GM13977 (cell line): ENCODE results near the gene DTHD1.
A peak's percentile ranks its signal among the peaks of the same experiment; 100 is the strongest.

Source experiments
- DNase-seq: peaks from one replicate; pipeline ENCODE4 v3.0.0; 2012; ENCODE audit warnings: low spot score
- in situ Hi-C: fragments of 300-500 bp; cut with MboI; formaldehyde crosslinking; loops from one replicate; pipeline ENCODE4 v1.12.0; 2022; ENCODE audit warnings: low sequenced_read_pairs, low pct_unique_long_range_greater_than_20kb, mixed read lengths, inconsistent platforms; ENCODE audit not compliant: unreplicated experiment
- TF ChIP-seq, protein P1 (sequence below): IDR thresholded peaks from 2 replicates; pipeline ENCODE4 v1.5.1; 2012; ENCODE audit warnings: mild to moderate bottlenecking, control low read depth; ENCODE audit not compliant: insufficient read depth; ENCODE audit errors: extremely low read depth, missing control alignments

DTHD1 gene

GRCh38 chr4:36283912-36284465 is 2.6 kb downstream of the DTHD1 start:
- no peak for DNase-seq
- in situ Hi-C loops = no loop called here
- TF ChIP-seq, protein P1, sequence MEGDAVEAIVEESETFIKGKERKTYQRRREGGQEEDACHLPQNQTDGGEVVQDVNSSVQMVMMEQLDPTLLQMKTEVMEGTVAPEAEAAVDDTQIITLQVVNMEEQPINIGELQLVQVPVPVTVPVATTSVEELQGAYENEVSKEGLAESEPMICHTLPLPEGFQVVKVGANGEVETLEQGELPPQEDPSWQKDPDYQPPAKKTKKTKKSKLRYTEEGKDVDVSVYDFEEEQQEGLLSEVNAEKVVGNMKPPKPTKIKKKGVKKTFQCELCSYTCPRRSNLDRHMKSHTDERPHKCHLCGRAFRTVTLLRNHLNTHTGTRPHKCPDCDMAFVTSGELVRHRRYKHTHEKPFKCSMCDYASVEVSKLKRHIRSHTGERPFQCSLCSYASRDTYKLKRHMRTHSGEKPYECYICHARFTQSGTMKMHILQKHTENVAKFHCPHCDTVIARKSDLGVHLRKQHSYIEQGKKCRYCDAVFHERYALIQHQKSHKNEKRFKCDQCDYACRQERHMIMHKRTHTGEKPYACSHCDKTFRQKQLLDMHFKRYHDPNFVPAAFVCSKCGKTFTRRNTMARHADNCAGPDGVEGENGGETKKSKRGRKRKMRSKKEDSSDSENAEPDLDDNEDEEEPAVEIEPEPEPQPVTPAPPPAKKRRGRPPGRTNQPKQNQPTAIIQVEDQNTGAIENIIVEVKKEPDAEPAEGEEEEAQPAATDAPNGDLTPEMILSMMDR = no peak

DNA sequence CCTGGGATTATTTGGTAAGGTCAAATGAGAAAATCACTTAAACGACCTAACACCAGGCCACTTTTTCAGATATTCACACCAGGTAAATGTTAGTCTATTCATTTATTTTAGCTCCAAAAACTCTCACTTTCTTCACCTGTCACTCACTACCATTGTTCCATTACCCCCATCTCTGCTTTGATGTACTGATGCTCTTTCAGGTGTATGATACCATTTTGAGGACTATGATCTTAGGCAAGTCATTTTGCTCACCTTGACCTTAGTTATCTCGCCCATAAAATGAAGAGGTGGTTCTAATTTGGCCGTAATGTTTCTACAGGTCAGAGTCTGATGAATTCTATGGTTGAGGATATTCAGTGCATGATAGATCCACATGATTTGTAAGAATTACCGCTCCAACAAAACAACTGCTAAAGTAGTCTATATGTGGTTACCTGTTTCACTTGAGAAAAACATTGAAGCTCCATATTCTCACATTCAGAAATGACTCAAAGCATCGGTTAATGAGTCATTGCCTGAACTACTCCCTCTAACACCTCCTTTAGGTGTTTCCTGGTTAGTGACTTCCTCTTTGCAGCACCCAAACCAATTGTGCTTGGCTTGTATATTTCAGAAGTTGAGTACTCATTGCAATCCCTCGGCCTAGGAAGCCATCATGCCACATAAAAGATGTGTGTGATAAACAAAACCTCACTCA is 4.5 kb downstream of the DTHD1 start:
- DNase-seq = peak; percentile 61
- in situ Hi-C loops = no loop called here
- TF ChIP-seq, protein P1 = no peak

DNA sequence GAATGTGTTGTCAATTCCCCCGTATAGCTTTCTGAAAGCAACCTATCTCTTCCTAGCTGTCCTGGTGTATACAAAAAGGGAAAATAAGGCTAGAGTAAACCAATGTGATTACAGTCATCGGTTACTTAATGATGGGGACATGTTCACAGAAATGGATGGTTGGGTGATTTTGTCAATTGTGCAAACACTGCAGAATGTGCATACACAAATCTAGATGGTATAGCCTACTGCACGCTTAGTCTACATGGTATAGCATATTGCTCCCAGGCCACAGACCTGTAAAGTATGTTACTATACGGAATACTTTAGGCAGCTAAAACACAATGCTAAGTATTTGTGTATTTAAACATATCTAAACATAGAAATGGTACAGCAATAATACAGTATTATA is 5.1 kb downstream of the DTHD1 start:
- TF ChIP-seq, protein P1 = no peak

GRCh38 chr4:36288731-36289426 is 7.5 kb downstream of the DTHD1 start:
- DNase-seq = no peak
- in situ Hi-C loops = no loop called here
- TF ChIP-seq, protein P1 = no peak

More for the DNA sequence above, 5.1 kb downstream of the DTHD1 start:
- in situ Hi-C loops = no loop called here
- DNase-seq = no peak

- TF ChIP-seq, protein P1 = no peak
- DNase-seq = no peak
- in situ Hi-C loops = no loop called here
These were observed 9.2 kb downstream of the DTHD1 start for GRCh38 chr4:36290641-36291040.

DNA sequence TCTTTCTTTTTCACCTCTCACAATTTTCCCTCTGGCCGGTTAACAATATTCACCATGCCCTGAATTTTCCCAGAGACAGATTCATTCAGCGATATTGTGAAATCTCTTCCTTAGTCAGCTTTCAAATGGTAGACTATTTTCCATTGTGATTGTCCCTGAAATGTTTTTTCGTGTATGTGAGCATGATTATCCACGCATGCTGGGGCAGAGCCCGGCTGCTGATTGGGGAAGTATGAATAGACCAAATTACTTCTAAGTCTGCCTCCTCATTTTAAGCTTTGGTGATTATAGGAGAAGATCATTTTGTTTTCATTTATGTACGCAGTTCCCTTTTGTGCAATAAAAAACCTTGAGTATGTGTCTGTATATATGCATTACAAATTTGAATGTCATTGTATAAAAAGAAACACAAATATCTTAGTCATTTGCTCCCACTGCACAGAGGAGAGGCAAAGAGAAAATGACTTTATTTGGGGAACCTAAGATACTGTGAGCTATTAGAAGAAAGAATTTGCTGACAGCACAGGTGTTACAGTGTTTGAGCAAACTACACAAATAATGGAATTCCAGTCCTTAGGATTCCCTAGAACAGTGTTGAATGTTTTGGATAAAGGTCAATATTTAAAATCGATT is 11.3 kb downstream of the DTHD1 start:
- no peak for DNase-seq
- in situ Hi-C loops = no loop called here

More for the DNA sequence above, 11.3 kb downstream of the DTHD1 start:
- TF ChIP-seq, protein P1 = no peak
